Astrocyte of the hippocampus (primary cell): ENCODE results near the gene UNC13D.

Source experiments
- DNase-seq: peaks from one replicate; pipeline ENCODE4 v3.0.0; 2011; ENCODE audit warnings: low read depth, low spot score

Gene UNC13D

DNA sequence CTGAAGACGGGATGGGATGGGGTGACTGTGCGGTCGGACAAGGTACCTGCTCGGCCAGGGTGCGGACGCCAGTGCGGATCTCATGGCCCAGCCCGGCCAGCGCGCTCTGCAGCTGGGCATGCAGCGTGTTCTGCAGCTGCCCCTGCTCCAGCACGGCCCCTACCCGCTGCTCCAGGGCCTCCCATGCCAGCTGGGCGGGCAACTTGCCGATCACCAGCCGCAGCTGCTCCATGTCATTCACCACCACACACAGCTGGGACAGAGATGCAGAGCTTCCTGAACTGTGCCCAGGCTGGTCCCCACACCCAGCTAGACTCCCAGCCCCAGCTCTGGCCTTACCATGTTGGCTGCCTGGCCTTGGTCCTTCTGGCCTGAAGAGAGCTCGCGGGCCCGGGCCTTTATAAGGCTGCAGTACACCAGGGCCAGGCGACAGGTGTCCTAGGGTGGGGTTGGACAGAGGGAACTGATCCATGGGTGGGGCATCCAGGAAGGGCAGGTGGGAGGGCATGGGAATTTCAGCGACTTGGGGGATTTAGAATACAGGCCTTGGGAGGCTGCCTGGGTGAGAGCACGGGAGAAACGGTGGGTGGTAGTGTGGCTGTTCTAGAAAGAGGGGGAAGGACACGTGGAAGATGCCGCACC is 9.8 kb downstream of the UNC13D start:
- no peak for DNase-seq

DNA sequence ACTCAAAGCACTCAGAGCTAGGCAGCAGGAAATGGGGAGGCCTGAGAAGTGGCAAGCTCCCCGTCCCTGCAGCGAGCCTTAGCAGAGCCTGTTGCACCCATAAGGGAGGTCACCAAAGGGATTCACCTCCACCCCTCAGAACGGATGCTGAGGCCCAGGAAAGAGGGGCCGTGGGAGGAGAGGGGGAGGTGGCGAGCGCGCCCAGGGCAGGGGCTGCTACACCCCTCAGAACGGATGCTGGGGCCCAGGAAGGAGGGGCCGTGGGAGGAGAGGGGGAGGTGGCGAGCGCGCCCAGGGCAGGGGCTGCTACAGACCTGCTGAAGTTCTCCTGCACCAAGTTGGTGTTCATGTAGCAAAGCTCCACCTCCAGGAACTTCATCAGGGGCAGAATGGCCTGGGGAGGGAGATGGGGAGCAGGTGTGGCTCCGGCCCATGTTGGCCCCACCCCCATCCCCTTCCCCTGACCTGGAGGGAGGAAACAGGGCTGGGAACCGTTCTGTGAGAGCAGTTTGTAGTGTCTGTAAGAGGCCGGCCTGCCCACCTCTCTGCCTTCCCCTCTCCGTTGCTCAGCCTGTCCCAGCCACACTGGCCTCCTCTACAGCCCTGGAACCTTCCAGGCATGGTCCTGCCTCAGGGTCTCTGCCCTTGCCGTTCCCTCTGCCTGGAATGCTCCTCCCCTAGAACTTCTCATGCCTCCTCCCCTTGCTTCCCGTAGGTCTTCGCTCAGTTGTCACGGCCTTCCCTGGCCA is 11.4 kb downstream of the UNC13D start:
- no peak for DNase-seq

DNA sequence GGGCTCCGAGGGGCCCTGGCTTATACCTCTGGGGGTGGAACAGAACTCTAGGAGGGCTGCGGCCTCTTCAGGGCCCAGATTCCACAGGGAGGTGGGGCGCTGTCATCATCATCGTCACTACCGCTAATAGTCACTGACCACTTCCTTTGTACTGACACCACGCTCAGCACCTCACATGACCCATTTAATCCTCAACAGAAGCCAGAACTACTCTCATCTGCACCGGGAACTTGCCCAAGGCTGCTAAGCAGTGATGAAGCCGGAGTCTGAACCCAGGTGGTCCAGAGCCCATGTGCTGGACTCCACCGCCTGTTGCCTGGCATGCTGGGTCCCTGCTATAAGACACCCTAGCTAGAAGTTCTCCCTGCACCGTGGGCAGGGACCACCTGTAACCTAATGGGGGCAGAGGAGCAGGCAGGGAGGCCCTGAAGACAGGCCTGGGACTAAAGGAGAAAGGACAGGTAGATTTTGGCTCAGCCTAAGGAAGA is 12.0 kb downstream of the UNC13D start:
- DNase-seq: peak; percentile 61

DNA sequence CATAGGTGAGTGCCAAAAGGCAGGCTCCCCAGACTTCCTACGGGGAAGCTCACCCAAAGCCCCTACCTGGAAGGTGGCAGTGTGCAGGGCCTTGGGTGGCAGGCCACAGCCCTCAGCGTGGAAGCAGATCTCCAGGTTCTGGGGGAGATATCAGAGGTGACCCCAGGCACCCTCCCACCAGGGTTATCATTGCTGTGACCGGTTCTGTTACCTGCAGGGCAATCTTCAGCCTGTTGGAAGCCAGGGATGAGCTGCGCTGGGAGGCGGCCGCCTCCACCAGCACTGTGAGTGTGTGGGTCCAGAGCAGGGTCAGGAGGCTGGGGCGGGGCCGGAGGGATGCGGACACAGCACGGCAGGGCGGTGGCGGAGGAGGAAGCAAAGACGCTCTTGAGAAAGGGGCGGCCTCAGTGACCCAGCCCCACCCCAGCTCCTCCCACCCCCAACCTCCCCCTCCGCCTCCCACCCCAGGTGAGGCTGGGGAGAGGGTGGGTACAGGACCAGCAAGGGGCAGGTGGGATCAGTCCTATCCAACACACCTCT is 13.1 kb downstream of the UNC13D start:
- no peak for DNase-seq

DNA sequence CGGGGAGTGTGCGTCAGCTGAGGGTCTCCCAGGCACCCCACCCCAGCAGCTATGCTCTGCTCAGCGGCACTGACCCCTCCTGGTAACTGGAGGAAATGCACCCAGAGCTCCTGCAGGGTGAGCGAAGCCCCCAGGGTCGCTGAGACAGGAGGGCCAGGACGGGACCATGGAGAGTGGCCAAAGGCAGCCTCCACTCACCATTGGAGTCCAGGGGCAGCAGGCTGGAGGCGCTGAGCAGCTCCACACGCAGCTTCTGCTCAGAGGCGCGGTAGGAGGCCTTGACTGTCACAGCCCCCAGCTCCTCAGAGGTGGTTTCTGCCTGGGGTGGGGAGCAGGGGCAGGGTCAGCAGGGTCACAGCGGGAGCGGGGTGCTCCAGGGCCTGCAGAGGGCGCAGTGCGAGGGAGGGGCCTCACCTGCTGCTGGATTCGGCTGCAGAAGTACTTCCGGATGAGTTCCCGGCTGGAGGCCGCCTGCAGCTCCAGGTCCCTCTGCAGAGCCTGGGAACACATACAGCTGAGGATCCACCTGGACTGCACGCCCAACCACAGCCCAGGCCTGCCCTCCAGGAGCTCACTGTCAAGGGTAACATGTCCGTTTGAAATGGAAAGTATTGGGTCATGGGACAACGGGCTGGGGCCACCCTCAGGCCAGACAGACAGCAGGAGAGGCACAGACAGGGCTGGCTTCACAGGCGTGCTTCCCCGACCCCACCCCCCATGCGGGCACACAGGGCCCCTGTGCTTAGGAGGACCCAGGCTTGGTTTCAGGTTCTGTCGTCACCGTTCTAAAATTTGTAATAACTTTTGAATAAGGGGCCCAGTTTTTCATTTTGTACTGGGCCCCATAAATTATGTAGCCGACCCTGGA is 13.8 kb downstream of the UNC13D start:
- DNase-seq: no peak

DNA sequence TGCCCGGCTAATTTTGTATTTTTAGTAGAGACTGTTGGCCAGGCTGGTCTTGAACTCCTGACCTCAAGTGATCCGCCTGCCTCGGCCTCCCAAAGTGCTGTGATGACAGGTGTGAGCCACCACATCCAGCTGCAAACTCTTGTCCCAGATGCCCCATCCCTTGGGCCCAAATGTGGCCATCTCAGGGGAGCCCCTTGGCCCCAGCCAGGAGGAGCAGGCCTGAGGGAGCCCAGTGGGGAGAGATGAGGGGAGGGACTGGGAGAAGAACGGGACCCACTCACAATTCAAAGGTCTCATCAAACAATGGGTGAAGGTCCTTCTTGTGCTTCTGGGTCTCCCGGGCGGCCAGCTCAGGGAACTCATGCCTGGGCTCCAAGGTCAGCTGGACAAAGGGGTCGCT is 14.5 kb downstream of the UNC13D start:
- no peak for DNase-seq

DNA sequence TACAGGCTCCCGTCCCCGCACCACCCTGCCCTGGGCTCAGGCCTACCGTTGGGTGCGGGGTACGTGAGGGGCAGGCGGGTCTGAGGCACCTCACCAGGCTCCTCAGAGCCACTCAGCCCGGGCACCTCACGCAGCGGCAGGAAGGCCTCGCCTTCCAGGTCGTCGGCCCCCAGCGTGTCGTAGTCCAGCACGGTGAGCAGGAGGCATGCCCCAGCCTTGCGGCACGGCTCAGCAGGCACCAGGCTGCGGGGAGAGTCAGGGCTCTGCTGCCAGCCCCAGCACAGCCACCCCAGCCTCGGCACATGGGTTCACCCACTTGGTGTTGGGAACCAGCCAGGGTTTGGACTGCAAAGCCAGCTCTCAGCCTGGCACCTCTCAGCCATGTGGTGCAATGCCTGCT is 15.5 kb downstream of the UNC13D start:
- no peak for DNase-seq

DNA sequence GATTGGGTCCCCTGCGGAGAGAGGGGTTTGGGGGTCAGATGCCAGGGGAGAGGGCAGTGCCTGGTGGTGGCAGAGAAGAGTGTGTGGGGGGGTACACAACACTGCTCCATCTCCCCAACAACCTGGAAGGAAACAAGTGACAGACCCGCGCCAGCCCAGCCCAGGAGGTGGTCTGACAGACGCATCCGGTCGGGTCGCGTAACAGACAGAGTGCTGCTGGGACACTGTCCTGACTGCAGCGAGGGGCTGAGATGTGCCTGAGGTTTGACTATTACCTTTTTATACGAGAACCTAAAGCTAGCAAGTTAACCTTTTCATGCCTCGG is 16.2 kb downstream of the UNC13D start:
- no peak for DNase-seq

DNA sequence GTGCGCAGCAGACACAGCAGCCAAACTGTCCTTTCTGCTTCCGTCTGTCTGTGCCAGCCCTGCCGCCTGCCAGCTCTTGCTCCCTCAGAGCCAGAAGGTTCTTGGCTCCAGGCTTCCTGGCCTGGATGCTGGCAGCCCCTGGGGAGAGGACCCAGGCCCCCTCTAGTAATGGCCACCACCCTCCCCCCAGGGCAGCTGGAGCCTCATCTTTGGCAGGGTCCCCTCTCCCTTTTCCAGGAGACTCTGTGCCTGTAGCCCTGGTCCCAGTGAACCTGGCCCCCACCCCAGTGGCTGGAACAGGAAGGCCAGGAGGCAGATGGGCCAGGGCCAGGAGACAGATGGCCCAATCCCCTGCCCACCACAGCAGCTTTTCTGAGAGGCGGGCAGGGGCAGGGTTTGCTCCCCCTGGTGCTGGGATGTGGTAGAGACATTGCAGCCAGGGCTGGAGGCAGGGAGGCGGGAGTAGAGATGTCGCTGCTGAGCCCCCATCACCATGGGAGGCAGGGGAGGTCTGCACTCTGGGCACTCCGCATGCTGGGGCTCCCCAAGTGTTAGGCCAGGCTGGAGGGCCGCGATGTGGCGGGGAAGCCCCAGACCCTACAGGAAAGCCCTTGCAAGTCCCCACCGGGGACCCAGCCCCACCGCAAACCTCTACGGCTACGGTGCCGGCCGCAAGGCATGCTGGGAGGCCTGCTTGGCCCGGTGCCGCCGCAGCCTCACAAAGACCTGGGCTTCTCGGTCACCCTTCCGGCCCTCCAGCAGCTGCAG is 16.7 kb downstream of the UNC13D start:
- DNase-seq: peak; percentile 86

DNA sequence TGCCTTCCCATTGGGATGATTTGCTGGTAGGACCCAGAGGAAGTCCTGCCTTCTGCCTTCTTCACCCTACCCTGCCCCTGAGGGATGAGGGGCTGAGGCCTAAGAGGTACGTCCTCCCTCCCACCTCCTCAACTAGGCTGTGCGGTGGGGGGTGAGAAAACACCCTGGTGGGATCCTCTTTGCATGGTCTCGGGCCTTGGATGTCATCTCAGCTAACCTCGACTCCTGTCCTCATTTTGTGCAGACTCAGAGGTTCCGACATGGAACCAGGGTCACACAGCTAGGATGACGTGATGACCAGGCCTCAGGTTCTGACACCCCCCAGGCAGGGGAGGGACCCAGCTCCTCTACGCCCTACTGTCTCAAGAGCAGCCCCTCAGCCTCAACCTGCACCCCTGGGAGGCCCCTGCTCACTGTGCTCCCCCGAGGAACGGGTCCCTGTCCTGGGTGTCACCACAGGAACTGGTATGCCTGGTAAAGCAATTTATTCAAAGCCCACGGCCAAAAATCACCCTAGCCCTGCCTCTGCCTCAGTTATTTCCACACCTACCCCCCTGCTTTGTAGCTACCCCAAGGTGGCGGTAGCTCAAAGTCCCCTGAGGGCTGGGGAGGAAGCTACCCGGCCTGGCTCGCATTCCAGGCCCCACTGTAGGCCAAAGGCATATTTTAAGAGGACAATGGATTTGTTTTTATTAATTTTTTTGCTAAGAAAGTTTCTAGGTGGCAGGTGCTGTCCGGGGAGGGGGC is 17.5 kb downstream of the UNC13D start:
- no peak for DNase-seq

DNA sequence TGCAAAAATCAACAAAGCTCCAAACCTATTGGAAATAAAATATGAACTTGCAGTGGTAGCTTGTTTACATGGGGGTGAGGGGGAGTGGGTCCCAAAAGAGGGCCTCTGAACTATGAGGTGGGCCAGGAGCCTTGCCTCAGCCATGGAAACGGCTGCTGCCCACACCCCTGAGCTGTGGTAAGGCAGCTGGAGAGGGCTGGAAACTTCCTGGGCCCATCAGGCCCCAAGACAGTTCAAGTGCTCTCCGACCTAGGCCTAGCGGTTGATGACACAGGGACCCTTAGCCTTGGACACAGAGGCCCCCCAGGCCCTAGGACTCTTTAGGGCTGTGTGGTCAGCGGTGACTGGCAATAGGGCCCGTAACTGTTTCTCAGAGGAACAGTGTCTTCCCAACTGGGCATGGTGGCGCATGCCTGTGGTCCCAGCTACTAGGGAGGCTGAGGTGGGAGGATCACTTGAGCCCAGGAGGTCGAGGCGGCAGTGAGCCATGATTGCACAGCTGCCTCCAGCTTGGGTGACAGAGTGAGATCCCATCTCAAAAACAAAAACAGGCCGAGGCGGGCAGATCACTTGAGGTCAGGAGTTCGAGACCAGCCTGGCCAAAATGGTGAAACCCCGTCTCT is 18.3 kb downstream of the UNC13D start:
- no peak for DNase-seq

DNA sequence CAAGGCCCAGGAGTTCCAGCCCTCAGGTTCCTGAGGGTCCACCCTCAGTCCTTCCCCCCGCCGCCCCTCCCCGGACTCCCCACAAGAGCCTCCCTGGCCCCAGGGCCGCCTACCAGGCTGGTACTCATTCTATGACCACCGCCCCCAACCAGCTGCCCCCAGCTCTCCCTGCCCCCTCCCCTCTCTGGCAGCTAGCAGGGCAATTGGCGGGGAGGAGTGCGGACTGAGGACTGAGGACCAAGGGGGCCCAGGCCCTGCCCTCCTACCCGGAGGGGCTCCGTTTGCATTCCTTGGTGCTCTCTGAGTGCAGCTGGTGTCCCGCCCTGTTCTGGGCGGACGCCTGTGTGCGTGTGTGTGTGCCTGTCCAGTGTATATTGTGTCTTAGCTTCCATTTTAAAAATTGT is 19.1 kb downstream of the UNC13D start:
- DNase-seq: no peak

DNA sequence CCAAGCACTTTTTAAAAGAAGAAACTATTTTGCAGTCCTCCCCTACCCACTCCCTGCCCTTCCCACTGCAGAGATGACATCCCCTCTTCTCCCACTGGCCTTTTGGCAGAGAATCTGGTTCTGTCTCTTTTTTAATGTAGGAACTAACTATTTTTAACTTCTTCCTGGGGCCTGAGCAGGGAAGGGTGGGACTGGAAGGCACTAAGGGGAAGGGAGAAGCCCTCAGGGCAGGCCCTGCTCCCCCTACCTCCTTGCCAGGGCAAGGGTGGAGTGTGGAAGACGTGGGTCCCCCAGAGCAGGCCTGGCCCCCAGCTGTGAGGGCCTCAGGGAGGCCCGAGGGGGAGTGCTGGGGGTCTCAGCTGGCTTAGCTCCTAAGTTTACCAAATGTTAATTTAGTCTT is 19.5 kb downstream of the UNC13D start:
- no peak for DNase-seq

DNA sequence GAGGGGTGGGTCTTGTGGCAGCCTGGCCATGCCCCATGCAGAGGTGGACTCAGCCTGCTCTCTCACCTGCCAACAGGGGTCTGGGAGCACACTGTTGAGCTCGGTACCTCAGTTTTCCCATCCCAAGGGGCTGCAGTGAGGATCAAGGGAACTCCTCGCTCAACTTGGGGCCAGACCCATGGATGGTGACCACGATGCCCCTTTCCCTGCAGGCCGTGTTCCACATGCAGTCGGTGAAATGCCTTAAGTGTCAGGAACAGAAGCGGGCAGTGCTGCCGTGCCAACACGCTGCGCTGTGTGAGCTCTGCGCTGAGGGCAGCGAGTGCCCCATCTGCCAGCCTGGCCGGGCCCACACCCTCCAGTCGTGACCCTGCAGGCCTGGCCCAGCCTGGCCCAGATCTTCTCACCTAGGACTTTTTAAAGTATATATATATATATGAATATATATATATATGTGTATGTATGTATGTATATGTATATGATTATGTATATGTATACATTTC is 20.1 kb downstream of the UNC13D start:
- DNase-seq: no peak

DNA sequence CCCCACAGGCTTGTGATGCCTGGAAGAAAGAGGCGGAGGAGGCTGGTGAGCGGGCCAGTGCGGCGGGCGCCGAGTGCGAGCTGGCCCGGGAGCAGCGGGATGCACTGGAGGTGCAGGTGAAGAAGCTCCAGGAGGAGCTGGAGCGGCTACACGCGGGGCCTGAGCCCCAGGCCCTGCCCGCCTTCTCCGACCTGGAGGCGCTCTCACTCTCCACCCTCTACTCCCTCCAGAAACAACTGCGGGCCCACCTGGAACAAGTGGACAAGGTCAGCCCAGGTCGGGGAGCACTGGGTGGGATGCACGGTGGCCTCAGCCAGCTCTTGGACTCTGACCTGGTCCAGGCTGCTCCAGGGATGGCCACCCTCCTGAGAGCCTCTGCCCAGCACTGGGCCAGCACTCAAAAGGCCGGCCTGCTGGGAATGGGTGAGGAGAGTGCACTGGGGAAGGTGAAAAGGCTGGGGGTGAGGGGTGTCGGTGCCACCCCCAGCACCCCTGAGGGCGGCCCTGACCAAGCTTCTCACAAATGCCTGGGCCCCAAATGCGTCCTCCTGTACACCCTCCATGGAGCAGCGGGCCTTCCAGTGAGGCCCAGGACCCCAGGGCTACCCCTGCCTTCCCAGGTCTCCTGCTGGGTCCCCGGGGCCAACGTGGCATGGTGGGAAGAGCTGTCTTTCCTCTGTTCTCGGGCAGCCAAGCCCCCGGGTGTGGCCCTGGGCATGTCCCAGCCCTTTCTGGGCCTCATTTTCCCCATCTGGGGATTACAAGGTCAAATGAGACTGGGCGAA is 20.8 kb downstream of the UNC13D start:
- DNase-seq: no peak

DNA sequence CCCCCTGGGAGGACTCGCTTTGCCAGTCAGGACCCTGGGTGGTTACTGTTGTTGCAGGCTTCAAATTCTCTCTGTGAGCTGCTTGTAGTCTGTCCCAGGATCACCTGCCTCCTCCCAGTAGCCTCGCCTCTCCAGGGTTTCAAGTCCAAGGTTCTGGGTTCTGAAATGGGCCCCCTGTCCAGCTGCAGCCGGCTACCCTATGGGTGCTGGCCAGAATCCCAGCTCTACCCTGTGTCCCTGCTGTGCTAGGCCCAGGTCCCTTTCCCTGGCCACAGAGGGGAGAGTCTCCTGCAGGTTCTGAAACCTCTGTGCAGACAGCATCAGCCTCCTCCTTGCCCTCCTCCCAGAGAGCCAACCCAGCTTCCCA is 21.4 kb downstream of the UNC13D start:
- no peak for DNase-seq

DNA sequence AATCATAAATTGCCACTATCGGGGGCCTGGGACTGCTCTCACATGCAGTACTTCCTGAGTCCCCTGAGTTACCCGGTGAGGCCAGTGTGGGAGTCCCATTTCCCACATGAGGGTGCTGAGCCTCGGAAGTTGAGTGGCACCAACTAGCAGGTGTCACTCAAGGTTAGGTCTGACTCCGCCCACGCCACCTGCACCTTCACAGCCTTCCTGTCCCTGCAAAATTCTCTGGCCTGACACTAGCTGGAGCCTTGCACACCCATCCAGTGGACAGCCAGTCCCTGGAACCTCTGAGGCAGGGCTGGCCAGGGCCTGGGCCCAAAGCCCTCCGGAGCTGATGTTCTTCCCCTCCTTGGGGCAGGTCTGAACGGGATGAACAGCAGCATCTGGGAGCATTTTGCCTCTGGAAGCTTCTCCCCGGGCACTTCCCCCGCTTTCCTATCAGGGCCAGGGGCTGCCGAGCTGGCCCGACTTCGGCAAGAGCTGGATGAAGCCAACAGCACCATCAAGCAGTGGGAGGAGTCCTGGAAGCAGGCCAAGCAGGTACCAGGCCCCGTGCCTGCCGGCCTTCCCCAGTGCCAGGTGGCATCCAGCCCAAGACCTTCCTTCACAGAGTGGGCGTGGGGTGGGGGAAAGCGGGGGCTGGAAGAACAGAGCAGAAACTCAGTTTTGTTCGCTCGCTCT is 21.9 kb downstream of the UNC13D start:
- DNase-seq: no peak

DNA sequence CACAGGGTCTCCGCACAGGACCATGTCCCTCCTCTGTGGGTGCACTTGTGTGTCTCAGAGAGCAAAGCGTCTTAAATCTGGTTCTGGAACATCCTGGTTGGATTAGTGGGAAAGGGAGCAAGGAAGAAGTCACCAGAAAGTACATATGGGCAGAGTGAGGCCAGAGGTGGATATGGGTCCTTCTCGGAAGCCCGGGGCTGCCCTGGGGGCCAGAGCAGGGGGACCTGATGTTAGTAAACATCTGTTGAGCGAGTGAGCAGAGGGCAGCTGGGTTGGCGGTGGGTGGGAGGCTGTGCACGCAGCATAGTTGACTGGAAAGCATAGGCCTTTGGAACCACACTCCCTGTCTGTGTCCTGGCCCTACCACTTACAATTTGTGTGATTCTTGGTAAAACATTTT is 22.7 kb downstream of the UNC13D start:
- no peak for DNase-seq
